Endothelial cell of hepatic sinusoid (primary cell): ENCODE data around the gene WNT1.

ENCODE experiments used
- in situ Hi-C: cut with HindIII; loops from 2 replicates; pipeline ENCODE4 v1.10.0; 2017; ENCODE audit warnings: low sequenced_read_pairs

Gene WNT1

GRCh38 chr12:48979602-48980388, 1.7 kb downstream of the WNT1 start:
- in situ Hi-C loops, result loop anchor here (10.0 kb wide), 1 partner anchor 65 kb away; no protein-coding TSS in a partner anchor

GRCh38 chr12:48980389-48980952, 2.3 kb downstream of the WNT1 start:
- in situ Hi-C loops, result loop anchor here (10.0 kb wide), 1 partner anchor 64 kb away; no protein-coding TSS in a partner anchor

GRCh38 chr12:48980953-48981756, 3.0 kb downstream of the WNT1 start:
- in situ Hi-C loops, result loop anchor here (10.0 kb wide), 1 partner anchor 64 kb away; no protein-coding TSS in a partner anchor

DNA sequence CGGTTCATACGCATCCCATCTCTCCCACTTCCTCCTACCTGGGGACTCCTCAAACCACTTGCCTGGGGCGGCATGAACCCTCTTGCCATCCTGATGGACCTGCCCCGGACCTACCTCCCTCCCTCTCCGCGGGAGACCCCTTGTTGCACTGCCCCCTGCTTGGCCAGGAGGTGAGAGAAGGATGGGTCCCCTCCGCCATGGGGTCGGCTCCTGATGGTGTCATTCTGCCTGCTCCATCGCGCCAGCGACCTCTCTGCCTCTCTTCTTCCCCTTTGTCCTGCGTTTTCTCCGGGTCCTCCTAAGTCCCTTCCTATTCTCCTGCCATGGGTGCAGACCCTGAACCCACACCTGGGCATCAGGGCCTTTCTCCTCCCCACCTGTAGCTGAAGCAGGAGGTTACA, 3.6 kb downstream of the WNT1 start:
- in situ Hi-C loops, result loop anchor here (10.0 kb wide), 1 partner anchor 63 kb away; no protein-coding TSS in a partner anchor

- in situ Hi-C loops, result loop anchor here (10.0 kb wide), 1 partner anchor 62 kb away; no protein-coding TSS in a partner anchor
Observed at GRCh38 chr12:48982397-48983080, 4.4 kb downstream of the WNT1 start.

GRCh38 chr12:48985475-48985897, 7.4 kb downstream of the WNT1 start:
- in situ Hi-C loops, result loop anchor here (5.0 to 10.0 kb wide), 2 partner anchors 48 to 59 kb away; no protein-coding TSS in a partner anchor

DNA sequence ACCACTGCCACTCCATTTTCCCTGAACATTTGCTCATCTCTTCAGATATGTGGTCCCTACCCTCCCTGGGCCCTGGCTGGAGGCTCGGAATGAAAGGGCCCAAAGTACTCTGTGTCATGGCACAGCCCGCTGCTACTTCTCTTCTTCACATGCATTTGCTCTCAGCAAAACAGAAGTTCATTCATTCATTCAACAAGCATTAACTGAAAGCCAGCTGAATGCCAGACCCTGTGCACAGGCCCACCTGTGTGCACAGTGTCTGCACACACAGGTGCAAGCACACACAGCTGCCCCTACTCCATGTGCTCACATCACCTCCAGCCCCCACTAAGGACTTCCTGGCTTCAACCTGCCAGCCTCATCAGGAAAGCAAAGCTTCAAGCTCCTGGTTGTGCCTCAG, 7.8 kb downstream of the WNT1 start:
- in situ Hi-C loops, result loop anchor here (5.0 to 10.0 kb wide), 2 partner anchors 49 to 59 kb away; no protein-coding TSS in a partner anchor

- in situ Hi-C loops, result loop anchor here (5.0 to 10.0 kb wide), 2 partner anchors 50 to 58 kb away; no protein-coding TSS in a partner anchor
Observed at GRCh38 chr12:48986720-48987291, 8.7 kb downstream of the WNT1 start.

DNA sequence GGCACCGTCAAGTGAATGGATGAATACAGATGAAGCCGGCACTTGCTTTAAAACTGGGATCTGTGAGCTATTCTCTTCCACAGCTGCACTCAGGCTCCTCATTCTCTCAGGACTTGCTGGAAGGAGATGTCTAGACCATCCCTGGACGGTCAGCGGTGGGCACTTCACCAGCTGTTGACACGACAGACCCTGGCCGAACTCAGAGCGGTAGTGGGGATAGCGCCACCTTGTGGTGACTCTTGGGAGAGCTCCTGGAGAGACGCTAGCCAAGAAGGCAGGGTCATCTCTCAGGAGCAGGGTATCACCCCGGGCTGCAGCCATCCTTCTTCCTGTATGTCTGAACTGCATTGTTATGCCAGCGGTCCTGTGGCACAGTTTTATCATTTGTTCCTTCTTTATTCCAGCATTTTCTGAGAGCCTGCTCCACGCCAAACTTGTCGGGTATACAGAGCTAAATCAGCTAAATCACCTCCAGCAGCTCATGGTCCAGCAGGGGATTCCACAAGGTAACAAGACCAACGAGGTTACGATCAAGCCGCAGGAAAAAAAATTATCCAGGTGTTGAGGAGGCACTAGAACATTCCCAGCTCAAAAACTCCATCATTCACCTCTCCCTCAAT, 10.0 kb downstream of the WNT1 start:
- in situ Hi-C loops, result loop anchor here (5.0 to 10.0 kb wide), 2 partner anchors 51 to 57 kb away; no protein-coding TSS in a partner anchor

- in situ Hi-C loops, result no loop called here
Observed at GRCh38 chr12:48990552-48990951, 12.4 kb downstream of the WNT1 start.

DNA sequence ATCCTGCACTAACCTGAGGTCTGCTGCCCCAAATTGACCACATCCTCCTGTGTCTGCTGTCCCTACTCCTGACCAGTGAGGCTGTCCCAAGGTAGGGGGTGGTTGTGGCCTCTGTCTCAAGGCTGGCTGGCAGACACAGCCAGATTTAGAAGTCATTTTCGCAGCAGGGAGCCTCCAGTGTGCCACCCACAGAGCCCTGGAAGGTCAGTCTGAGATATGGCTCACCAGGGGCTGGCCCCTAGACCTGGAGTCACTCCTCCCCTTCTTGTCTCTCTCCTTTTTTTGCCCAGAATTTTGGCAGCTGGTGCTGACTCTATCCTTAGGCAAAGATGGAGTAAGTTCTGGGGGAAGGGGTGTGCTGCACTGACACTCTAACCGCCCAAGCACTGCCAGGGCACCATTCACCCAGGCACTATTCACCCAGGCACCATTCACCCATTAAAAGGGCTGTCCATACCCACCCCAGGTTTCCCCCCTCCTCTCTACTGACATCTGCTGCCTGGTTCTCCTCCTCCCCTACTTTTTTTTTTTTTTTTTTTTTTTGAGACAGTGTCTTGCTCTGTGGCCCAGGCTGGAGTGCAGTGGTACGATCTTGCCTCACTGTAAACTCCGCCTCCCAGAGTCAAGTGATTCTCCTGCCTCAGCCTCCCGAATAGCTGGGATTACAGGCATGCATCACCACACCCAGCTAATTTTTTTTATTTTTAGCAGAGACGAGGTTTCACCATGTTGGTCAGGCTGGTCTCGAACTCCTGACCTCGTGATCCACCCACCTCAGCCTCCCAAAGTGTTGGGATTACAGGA, 13.3 kb downstream of the WNT1 start:
- in situ Hi-C loops, result no loop called here

GRCh38 chr12:48993787-48994186, 15.7 kb downstream of the WNT1 start:
- in situ Hi-C loops, result no loop called here

DNA sequence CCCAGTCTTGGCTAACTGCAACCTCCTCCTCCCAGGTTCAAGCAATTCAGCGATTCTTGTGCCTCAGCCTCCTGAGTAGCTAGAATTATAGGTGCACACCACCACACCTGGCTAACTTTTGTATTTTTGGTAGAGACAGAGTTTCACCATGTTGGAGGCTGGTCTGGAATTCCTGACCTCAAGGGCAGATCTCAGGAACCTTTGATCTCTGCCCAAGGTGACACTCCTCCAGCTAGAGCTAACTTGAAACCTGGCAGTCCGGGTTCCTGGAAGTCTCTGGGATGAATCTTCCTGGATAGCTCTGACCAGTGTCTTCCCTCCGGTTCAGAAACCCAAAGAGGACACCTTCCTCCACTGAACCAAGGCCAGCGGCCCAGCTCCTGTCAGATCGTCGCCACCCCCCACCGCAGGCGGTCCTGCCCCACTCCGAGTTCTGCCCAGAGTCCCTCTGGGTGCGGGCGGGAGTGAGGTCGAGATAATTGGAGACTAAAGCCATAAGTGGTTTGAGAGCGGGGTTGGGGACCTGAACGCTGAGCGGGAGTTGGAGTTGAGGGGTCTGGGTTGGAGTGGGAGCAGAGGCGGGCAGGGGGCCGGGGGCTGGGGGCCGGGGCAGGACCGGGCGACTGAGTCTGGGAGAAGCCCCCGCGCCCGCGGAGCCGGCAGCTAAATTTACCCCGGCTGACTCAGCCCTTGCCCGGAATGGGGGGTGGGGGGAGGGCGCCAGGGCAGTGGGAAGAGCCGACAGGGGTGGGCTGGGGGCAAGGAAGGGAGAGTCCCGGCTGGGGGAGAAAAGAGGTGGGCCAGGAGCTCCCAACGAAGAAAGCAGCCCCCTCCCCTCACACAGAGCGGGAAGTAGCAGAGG, 16.3 kb downstream of the WNT1 start:
- in situ Hi-C loops, result no loop called here

DNA sequence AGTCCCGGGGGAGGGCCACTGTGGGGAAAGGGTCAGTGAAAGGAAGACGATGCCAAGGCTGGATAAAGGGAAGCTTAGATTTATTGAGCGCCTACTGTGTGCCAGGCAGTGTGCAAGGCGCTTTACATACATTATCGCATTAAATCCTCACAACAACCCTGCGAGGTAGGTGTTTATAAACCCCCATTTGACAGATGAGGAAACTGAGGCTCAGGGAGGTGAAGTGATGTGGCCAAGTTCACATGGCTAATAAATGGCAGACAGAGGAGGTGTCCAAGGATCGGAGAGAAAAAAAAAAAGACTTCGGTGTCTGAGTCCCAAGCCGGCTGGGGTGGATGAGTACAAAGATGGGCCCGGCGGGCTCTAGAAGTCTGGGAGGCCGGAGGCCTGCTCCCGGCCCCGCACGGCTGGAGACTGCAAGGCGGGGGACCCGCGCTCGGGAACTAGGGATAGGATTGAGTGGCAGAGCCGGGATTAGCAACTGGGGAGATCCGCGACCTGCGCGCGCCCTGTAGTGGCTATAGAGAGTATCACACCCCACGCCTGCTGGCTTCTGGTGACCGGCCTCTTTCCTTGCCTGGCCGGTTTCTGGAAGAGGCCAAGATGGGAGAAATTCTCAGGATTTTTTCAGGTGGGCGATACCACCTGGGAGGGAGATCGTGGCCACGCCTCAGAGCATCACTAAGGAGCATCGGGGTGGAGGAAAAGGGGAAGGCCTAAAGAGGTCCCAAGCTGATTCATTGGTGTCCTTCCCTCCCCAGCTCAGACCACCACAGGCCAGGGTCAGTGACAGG, 17.2 kb downstream of the WNT1 start:
- in situ Hi-C loops, result no loop called here

- in situ Hi-C loops, result no loop called here
Observed at GRCh38 chr12:48996794-48997718, 18.9 kb downstream of the WNT1 start.
